Spinal cord (tissue), 10 donors: ENCODE measurements around the gene ITGA11. TPM values are rescaled to one million over a fixed set of nuclear protein-coding genes. Genes with fewer than 3 reads are reported as not detected.

Source experiments
- DNase-seq, 6 donors: peaks; one replicate each; pipeline versions ENCODE4 v3.0.0 to v3.0.0-alpha.2; 2013 to 2015; ENCODE audit warnings: low spot score in 6 of 6, low read depth in 4 of 6
- H3K27ac ChIP-seq: one replicate; pipeline ENCODE4 v1.5.1; 2013; ENCODE audit warnings: low read depth, low read length, control low read depth
- H3K27me3 ChIP-seq: one replicate; pipeline ENCODE4 v1.6.1; 2013; ENCODE audit warnings: low read length; ENCODE audit not compliant: control insufficient read depth, insufficient read depth
- H3K36me3 ChIP-seq: one replicate; pipeline ENCODE4 v1.6.1; 2013; ENCODE audit warnings: low read length; ENCODE audit not compliant: control insufficient read depth, insufficient read depth
- H3K4me1 ChIP-seq: one replicate; pipeline ENCODE4 v1.6.1; 2013; ENCODE audit warnings: low read length; ENCODE audit not compliant: control insufficient read depth, insufficient read depth
- H3K4me3 ChIP-seq: one replicate; pipeline ENCODE4 v1.5.1; 2013; ENCODE audit warnings: low read depth, low read length, control low read depth
- H3K9me3 ChIP-seq: one replicate; pipeline ENCODE4 v1.6.1; 2013; ENCODE audit warnings: low read length; ENCODE audit not compliant: control insufficient read depth, insufficient read depth
- WGBS: methylation state at CpG from one replicate; pipeline ENCODE4 v1.1.5; 2013; ENCODE audit warnings: missing lambda C conversion rate; ENCODE audit not compliant: insufficient coverage; 5-methylcytosine and 5-hydroxymethylcytosine counted together
- polyA plus RNA-seq, 2 donors: library from polyadenylated mRNA; unstranded; fragments of 120-200 nt; gene quantifications; one replicate each; pipeline ENCODE4 v1.2.1, GENCODE V29; 2013; ENCODE audit not compliant: insufficient read length in 2 of 2
- total RNA-seq, 2 donors: library from RNA; depleted of rRNA in 1 of 2; stranded (reverse); fragments of 120-200 nt in 1 of 2; fragments of >200 nt in 1 of 2; gene quantifications; one replicate each; pipeline versions ENCODE4 v1.2.3 to v1.2.4, GENCODE V29; 2013 to 2014
- donor health status: healthy.

ITGA11 gene
- total and polyA plus RNA-seq, 4 donors, result 4.8 to 18.7 (median 7.4) TPM

- WGBS, result 89% methylated on average over 3 of the region's 6 CpGs
- Histone ChIP-seq H3K9me3 (no peaks in the 10 kb centered on the region), H3K27ac (no peak overlapping the region), H3K36me3 (no peaks in the 10 kb centered on the region), H3K27me3 (no peaks in the 10 kb centered on the region), H3K4me3 (no peak overlapping the region), H3K4me1 (peaks cover 8% of the 10 kb centered on the region)
- no peak for DNase-seq
Observed at GRCh38 chr15:68349151-68349550, 82.8 kb downstream of the ITGA11 start.

GRCh38 chr15:68348606-68349005 is 83.4 kb downstream of the ITGA11 start:
- H3K27ac ChIP-seq, result no peak overlapping the region
- H3K4me1 ChIP-seq, result peaks cover 13% of the 10 kb centered on the region
- no peak for DNase-seq
- H3K9me3 ChIP-seq, result no peaks in the 10 kb centered on the region
- H3K36me3 ChIP-seq, result no peaks in the 10 kb centered on the region
- no peaks in the 10 kb centered on the region for H3K27me3 ChIP-seq
- H3K4me3 ChIP-seq, result no peak overlapping the region
- WGBS, result 100% methylated on average over 1 of the region's 9 CpGs

- H3K9me3 ChIP-seq, result no peaks in the 10 kb centered on the region
- no peaks in the 10 kb centered on the region for H3K36me3 ChIP-seq
- H3K27ac ChIP-seq, result no peak overlapping the region
- no peaks in the 10 kb centered on the region for H3K27me3 ChIP-seq
- H3K4me1 ChIP-seq, result peaks cover 14% of the 10 kb centered on the region
- no peak for DNase-seq
- WGBS, result 85% methylated on average over 6 of the region's 6 CpGs
- H3K4me3 ChIP-seq, result no peak overlapping the region
Observed at GRCh38 chr15:68348081-68348480, 83.9 kb downstream of the ITGA11 start.

- DNase-seq, result no peak
- H3K36me3 ChIP-seq, result no peaks in the 10 kb centered on the region
- H3K27ac ChIP-seq, result no peak overlapping the region
- no peaks in the 10 kb centered on the region for H3K9me3 ChIP-seq
- H3K27me3 ChIP-seq, result no peaks in the 10 kb centered on the region
- H3K4me1 ChIP-seq, result peaks cover 17% of the 10 kb centered on the region
- H3K4me3 ChIP-seq, result no peak overlapping the region
- WGBS, result 80% methylated on average over 2 of the region's 7 CpGs
Observed at GRCh38 chr15:68347392-68347791, 84.6 kb downstream of the ITGA11 start.

GRCh38 chr15:68346979-68347378 is 85.0 kb downstream of the ITGA11 start:
- Histone ChIP-seq H3K27ac (no peak overlapping the region), H3K36me3 (no peaks in the 10 kb centered on the region), H3K4me1 (peaks cover 21% of the 10 kb centered on the region), H3K27me3 (no peaks in the 10 kb centered on the region), H3K4me3 (no peak overlapping the region), H3K9me3 (no peaks in the 10 kb centered on the region)
- no peak for DNase-seq
- 70% methylated on average over 5 of the region's 6 CpGs for WGBS

- Histone ChIP-seq H3K4me3 (no peak overlapping the region), H3K27ac (no peak overlapping the region), H3K36me3 (no peaks in the 10 kb centered on the region), H3K27me3 (no peaks in the 10 kb centered on the region), H3K4me1 (peaks cover 36% of the 10 kb centered on the region), H3K9me3 (no peaks in the 10 kb centered on the region)
- peak in 1 of 6 donors; percentile 30 for DNase-seq
- whole genome bisulfite sequencing, result 67% methylated on average over 5 of the region's 5 CpGs
Observed at GRCh38 chr15:68345481-68345880, 86.5 kb downstream of the ITGA11 start.

GRCh38 chr15:68344600-68344999 is 87.4 kb downstream of the ITGA11 start:
- Histone ChIP-seq H3K4me3 (no peak overlapping the region), H3K9me3 (no peaks in the 10 kb centered on the region), H3K4me1 (peaks cover 39% of the 10 kb centered on the region), H3K36me3 (no peaks in the 10 kb centered on the region), H3K27ac (no peak overlapping the region), H3K27me3 (no peaks in the 10 kb centered on the region)
- no peak for DNase-seq
- 98% methylated on average over 6 of the region's 7 CpGs for WGBS

- no peaks in the 10 kb centered on the region for H3K9me3 ChIP-seq
- no peak for DNase-seq
- 83% methylated on average over 11 of the region's 14 CpGs for WGBS
- H3K4me1 ChIP-seq, result peaks cover 36% of the 10 kb centered on the region
- no peak overlapping the region for H3K4me3 ChIP-seq
- H3K27me3 ChIP-seq, result no peaks in the 10 kb centered on the region
- no peak overlapping the region for H3K27ac ChIP-seq
- H3K36me3 ChIP-seq, result no peaks in the 10 kb centered on the region
Observed at GRCh38 chr15:68343579-68344225, 88.3 kb downstream of the ITGA11 start.

GRCh38 chr15:68341760-68342725 is 89.9 kb downstream of the ITGA11 start:
- 69% methylated on average over 12 of the region's 17 CpGs for WGBS
- H3K27ac ChIP-seq, result peak overlapping the region; percentile 26
- H3K4me1 ChIP-seq, result peaks cover 30% of the 10 kb centered on the region

More at GRCh38 chr15:68341760-68342725, 89.9 kb downstream of the ITGA11 start:
- no peaks in the 10 kb centered on the region for H3K36me3 ChIP-seq
- H3K4me3 ChIP-seq, result no peak overlapping the region
- no peak for DNase-seq
- H3K9me3 ChIP-seq, result no peaks in the 10 kb centered on the region
- no peaks in the 10 kb centered on the region for H3K27me3 ChIP-seq
